NCI-H345 (cell line): ENCODE measurements around the gene GPR176.

Experiments used
- DNase-seq: peaks from one replicate; lab custom pipeline; 2025; lab: John Stamatoyannopoulos, UW

GPR176 gene

GRCh38 chr15:39919748-39920509, at the start of gene GPR176:
Gene GPR176 (minus strand): TSS chr15:39920266. CDS start chr15:39920026, 240 bp downstream.
- peak; percentile 29 for DNase-seq

GRCh38 chr15:39969002-39969394, 48.9 kb upstream of the GPR176 start:
- DNase-seq: no peak

GRCh38 chr15:39968273-39969001, 48.4 kb upstream of the GPR176 start:
- DNase-seq: no peak

- no peak for DNase-seq
These were observed 46.5 kb upstream of the GPR176 start for GRCh38 chr15:39966521-39966920.

- DNase-seq: no peak
These were observed 43.7 kb upstream of the GPR176 start for GRCh38 chr15:39963786-39964185.

- no peak for DNase-seq
These were observed 41.0 kb upstream of the GPR176 start for GRCh38 chr15:39961051-39961450.

GRCh38 chr15:39960411-39960810, 40.3 kb upstream of the GPR176 start:
- DNase-seq: no peak

- DNase-seq: no peak
These were observed 39.3 kb upstream of the GPR176 start for GRCh38 chr15:39959411-39959810.

GRCh38 chr15:39957481-39957880, 37.4 kb upstream of the GPR176 start:
- no peak for DNase-seq

GRCh38 chr15:39953521-39953920, 33.5 kb upstream of the GPR176 start:
- DNase-seq: no peak

GRCh38 chr15:39951561-39951960, 31.5 kb upstream of the GPR176 start:
- no peak for DNase-seq

GRCh38 chr15:39948817-39949216, 28.8 kb upstream of the GPR176 start:
- no peak for DNase-seq

GRCh38 chr15:39947401-39948197, 27.5 kb upstream of the GPR176 start:
- no peak for DNase-seq

- no peak for DNase-seq
These were observed 26.8 kb upstream of the GPR176 start for GRCh38 chr15:39946862-39947261.

- DNase-seq: no peak
These were observed 24.7 kb upstream of the GPR176 start for GRCh38 chr15:39944726-39945125.

- peak; percentile 62 for DNase-seq
These were observed 22.7 kb upstream of the GPR176 start for GRCh38 chr15:39942753-39943150.

- no peak for DNase-seq
These were observed 22.2 kb upstream of the GPR176 start for GRCh38 chr15:39942101-39942752.

GRCh38 chr15:39939487-39940452, 19.7 kb upstream of the GPR176 start:
- DNase-seq: no peak

- DNase-seq: no peak
These were observed 17.6 kb upstream of the GPR176 start for GRCh38 chr15:39937696-39938095.

GRCh38 chr15:39936681-39937080, 16.6 kb upstream of the GPR176 start:
- DNase-seq: no peak

GRCh38 chr15:39936187-39936586, 16.1 kb upstream of the GPR176 start:
- DNase-seq: no peak
